Neural cell (in vitro differentiated cells): Measurements from ENCODE around the gene IP6K2.

ENCODE experiments used
- CTCF ChIP-seq: fragments of 450-650 bp; IDR thresholded peaks from 2 replicates; pipeline ENCODE4 v1.5.1; 2014; ENCODE audit warnings: antibody characterized with exemption, mild to moderate bottlenecking, moderate library complexity; ENCODE audit not compliant: poor library complexity, severe bottlenecking
- EZH2 ChIP-seq: fragments of 200-600, 300-800 bp; shearing (Covaris generic), sonication (generic); IDR thresholded peaks from 2 replicates; pipeline ENCODE4 v1.6.1; 2014; ENCODE audit warnings: antibody characterized with exemption, low read length, borderline replicate concordance, mild to moderate bottlenecking; ENCODE audit not compliant: insufficient read depth, poor library complexity, severe bottlenecking
- MXI1 ChIP-seq: fragments of 450-650 bp; conservative IDR thresholded peaks from 2 replicates; pipeline ENCODE4 v1.6.1; 2014; ENCODE audit warnings: antibody characterized with exemption, mild to moderate bottlenecking; ENCODE audit not compliant: poor library complexity, severe bottlenecking
- POLR2AphosphoS5 ChIP-seq: IDR thresholded peaks from 2 replicates; pipeline ENCODE4 v1.6.1; 2012

- TF ChIP-seq EZH2 (no peak), MXI1 (no peak), POLR2AphosphoS5 (no peak), CTCF (no peak)
Observed at GRCh38 chr3:48681974-48682610, 34.9 kb downstream of the IP6K2 start.
